CD4-positive, alpha-beta T cell (primary cell): ENCODE measurements around the gene FCGR1A. TPM values are rescaled to one million over a fixed set of nuclear protein-coding genes. Genes with fewer than 3 reads are reported as not detected.
A peak's percentile ranks its signal among the peaks of the same experiment; 100 is the strongest.
"Not testable (repeated sequence)": the region's sequence is repeated elsewhere in the genome, so short reads cannot be mapped to it uniquely, and the experiment has no call there.

Source experiments
- ATAC-seq: fragments of 200-7000 bp; cut with Tn5 transposase; one replicate; pipeline ENCODE4 v1.10.0; 2022; ENCODE audit warnings: mild to moderate bottlenecking; ENCODE audit not compliant: poor library complexity
- CTCF ChIA-PET: fragments of 350-600 bp; sonication (Branson Sonifier 250); formaldehyde crosslinking; loops from one replicate; lab custom pipeline; 2021; ENCODE audit warnings: antibody characterized with exemption, inconsistent platforms; lab: Charles Lee
- POLR2A ChIA-PET: fragments of 350-600 bp; sonication (Branson Sonifier 250); formaldehyde crosslinking; loops from one replicate; lab custom pipeline; 2021; ENCODE audit warnings: antibody characterized with exemption, inconsistent platforms; lab: Charles Lee
- DNase-seq, 14 experiments: peaks; one replicate each; pipeline ENCODE4 v3.0.0-alpha.2; 2013 to 2020; ENCODE audit warnings: mixed read lengths in 2 of 14
- H3K27ac ChIP-seq, 2 donors: one replicate each; pipeline versions ENCODE4 v1.5.1 to v1.7.0; 2013; ENCODE audit warnings: low read length in 2 of 2, low read depth in 1 of 2, mild to moderate bottlenecking in 1 of 2
- H3K27me3 ChIP-seq, 2 experiments: 1 replicate in 1 of 2; 2 replicates in 1 of 2; pipeline versions ENCODE4 v1.6.1 to v1.7.0; 2013; ENCODE audit warnings: low read length in 2 of 2, control low read depth in 1 of 2, mild to moderate bottlenecking in 1 of 2, moderate library complexity in 1 of 2; ENCODE audit not compliant: insufficient read depth in 2 of 2, control insufficient read depth in 1 of 2
- H3K36me3 ChIP-seq: one replicate; pipeline ENCODE4 v1.6.1; 2013; ENCODE audit warnings: low read length, control low read depth; ENCODE audit not compliant: insufficient read depth
- H3K4me1 ChIP-seq: one replicate; pipeline ENCODE4 v1.6.1; 2013; ENCODE audit warnings: low read length, control low read depth; ENCODE audit not compliant: insufficient read depth
- H3K4me3 ChIP-seq: one replicate; pipeline ENCODE4 v1.5.1; 2013; ENCODE audit warnings: mild to moderate bottlenecking, low read length, moderate library complexity
- H3K9me3 ChIP-seq, 2 experiments: 1 replicate in 1 of 2; 2 replicates in 1 of 2; pipeline versions ENCODE4 v1.6.1 to v1.7.0; 2013; ENCODE audit warnings: low read length in 2 of 2, mild to moderate bottlenecking in 2 of 2, control low read depth in 1 of 2, moderate library complexity in 1 of 2; ENCODE audit not compliant: control insufficient read depth in 1 of 2, insufficient read depth in 1 of 2
- H3K27ac Mint-ChIP-seq: one replicate; pipeline ENCODE4 v1.8.0; 2020; ENCODE audit warnings: mixed read lengths
- H3K27me3 Mint-ChIP-seq: one replicate; pipeline ENCODE4 v1.8.0; 2021; ENCODE audit warnings: mixed read lengths
- H3K36me3 Mint-ChIP-seq: one replicate; pipeline ENCODE4 v1.8.0; 2021; ENCODE audit warnings: low read depth, mixed read lengths
- H3K4me1 Mint-ChIP-seq: one replicate; pipeline ENCODE4 v1.8.0; 2021; ENCODE audit warnings: low read depth, mixed read lengths
- H3K4me3 Mint-ChIP-seq: one replicate; pipeline ENCODE4 v1.8.0; 2020; ENCODE audit warnings: mild to moderate bottlenecking, mixed read lengths
- H3K9me3 Mint-ChIP-seq: one replicate; pipeline ENCODE4 v1.8.0; 2020; ENCODE audit warnings: mixed read lengths
- intact Hi-C, 2 experiments: fragments of 100-400 bp; cut with DNase I in 1 of 2; cut with micrococcal nuclease in 1 of 2; formaldehyde crosslinking; loops; one replicate each; pipeline versions ENCODE4 v1.15.1 to v1.9.0; 2023 to 2025; cut with DNase I, micrococcal nuclease
- total RNA-seq, 174 experiments: library from RNA in 2 of 174; stranded (reverse) in 2 of 174; gene quantifications; one replicate each; pipeline ENCODE4 v1.2.3 and lab custom pipeline; 2021 to 2026

Gene FCGR1A
- total RNA-seq, 2 experiments from 2014 or later = 0.17 TPM; not detected in 1

- H3K4me3 ChIP-seq, DNase-seq, intact Hi-C loops, H3K9me3 ChIP-seq, H3K36me3 ChIP-seq, H3K4me1 ChIP-seq, ATAC-seq, CTCF ChIA-PET, H3K9me3 Mint-ChIP-seq, H3K27ac ChIP-seq, H3K27me3 Mint-ChIP-seq, H3K27me3 ChIP-seq, H3K4me3 Mint-ChIP-seq, H3K27ac Mint-ChIP-seq, H3K4me1 Mint-ChIP-seq, POLR2A ChIA-PET, H3K36me3 Mint-ChIP-seq: not testable (repeated sequence)
Observed at GRCh38 chr1:149775510-149776147, 6.9 kb upstream of the FCGR1A start.

DNA sequence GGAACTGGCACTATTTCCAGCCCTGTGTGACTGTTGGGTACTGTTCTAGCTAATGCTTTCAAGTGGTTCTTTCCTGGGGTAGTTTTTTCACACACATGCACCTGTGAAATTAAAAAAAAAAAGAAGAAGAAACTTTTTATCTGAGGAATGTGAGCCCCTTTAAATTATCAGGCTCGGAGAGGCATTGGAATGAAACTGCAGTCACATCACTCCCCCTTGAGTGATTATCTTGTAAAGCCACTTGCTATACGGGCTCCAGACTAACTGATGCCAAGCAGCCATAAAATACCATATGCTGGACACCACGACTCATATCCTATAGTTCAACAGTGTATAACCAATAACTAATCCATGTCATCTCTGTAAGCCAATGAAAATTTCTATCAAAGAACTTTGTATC, 5.4 kb upstream of the FCGR1A start:
- POLR2A ChIA-PET, H3K9me3 Mint-ChIP-seq, H3K36me3 ChIP-seq, intact Hi-C loops, H3K27me3 Mint-ChIP-seq, H3K4me1 ChIP-seq, DNase-seq, H3K4me3 ChIP-seq, ATAC-seq, H3K9me3 ChIP-seq, H3K27me3 ChIP-seq, H3K4me3 Mint-ChIP-seq, H3K36me3 Mint-ChIP-seq, H3K27ac ChIP-seq, H3K4me1 Mint-ChIP-seq, H3K27ac Mint-ChIP-seq, CTCF ChIA-PET: not testable (repeated sequence)

- POLR2A ChIA-PET, H3K4me3 Mint-ChIP-seq, H3K27me3 ChIP-seq, DNase-seq, H3K36me3 ChIP-seq, H3K4me3 ChIP-seq, H3K9me3 Mint-ChIP-seq, H3K27me3 Mint-ChIP-seq, intact Hi-C loops, H3K9me3 ChIP-seq, H3K27ac Mint-ChIP-seq, H3K27ac ChIP-seq, H3K4me1 ChIP-seq, H3K36me3 Mint-ChIP-seq, CTCF ChIA-PET, ATAC-seq, H3K4me1 Mint-ChIP-seq: not testable (repeated sequence)
Observed at GRCh38 chr1:149778313-149778712, 4.2 kb upstream of the FCGR1A start.

DNA sequence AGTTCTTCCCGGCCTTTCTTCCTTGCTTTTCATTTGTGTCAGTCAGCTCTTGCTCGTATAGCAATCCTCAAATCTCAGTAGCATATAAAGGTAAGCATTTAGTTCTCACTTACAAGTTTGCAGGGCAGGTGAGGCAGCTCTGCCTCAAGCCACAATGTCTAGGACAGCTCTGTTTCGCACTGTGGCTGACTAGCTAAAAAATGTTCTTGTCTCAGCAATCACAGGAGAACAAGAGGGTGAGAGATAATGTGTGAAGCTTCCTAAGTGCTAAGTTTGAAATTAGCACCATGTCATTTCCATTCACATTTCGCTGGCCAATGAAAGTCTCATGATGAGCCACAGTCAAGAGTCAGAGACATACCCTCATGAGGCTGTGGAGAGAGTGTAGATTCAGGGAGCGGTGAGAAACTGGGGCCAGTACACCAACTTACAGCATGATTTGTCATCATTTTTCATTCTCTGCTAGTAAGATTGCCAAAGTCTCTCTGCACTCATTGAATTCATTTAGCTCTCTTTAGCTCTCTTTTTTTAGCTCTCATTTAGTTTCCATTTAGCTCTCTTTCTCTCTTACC, 995 bp upstream of the FCGR1A start:
- CTCF ChIA-PET, H3K27ac ChIP-seq, H3K4me3 ChIP-seq, H3K27me3 ChIP-seq, H3K36me3 Mint-ChIP-seq, intact Hi-C loops, H3K4me1 ChIP-seq, H3K9me3 ChIP-seq, H3K27me3 Mint-ChIP-seq, H3K27ac Mint-ChIP-seq, H3K4me3 Mint-ChIP-seq, ATAC-seq, H3K36me3 ChIP-seq, POLR2A ChIA-PET, H3K4me1 Mint-ChIP-seq, H3K9me3 Mint-ChIP-seq: not testable (repeated sequence)
- DNase-seq = peak in 2 of 14 experiments; percentile 2 to 3

- H3K36me3 Mint-ChIP-seq, POLR2A ChIA-PET, H3K4me1 Mint-ChIP-seq: not testable (repeated sequence)
Observed at GRCh38 chr1:149783289-149783688, 795 bp downstream of the FCGR1A start.

DNA sequence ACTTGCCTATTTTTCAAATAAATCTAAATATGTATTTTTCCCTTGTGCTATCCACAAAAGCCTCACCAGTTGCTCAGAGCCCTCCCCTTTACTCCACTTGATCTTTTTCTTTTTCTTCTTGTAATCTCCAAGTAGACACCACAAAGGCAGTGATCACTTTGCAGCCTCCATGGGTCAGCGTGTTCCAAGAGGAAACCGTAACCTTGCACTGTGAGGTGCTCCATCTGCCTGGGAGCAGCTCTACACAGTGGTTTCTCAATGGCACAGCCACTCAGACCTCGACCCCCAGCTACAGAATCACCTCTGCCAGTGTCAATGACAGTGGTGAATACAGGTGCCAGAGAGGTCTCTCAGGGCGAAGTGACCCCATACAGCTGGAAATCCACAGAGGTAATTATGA, 1.4 kb downstream of the FCGR1A start:
- POLR2A ChIA-PET, DNase-seq, H3K27me3 Mint-ChIP-seq, H3K27me3 ChIP-seq, intact Hi-C loops, H3K4me1 ChIP-seq, H3K4me3 ChIP-seq, ATAC-seq, CTCF ChIA-PET, H3K36me3 Mint-ChIP-seq, H3K36me3 ChIP-seq, H3K9me3 ChIP-seq, H3K27ac Mint-ChIP-seq, H3K27ac ChIP-seq, H3K4me1 Mint-ChIP-seq, H3K9me3 Mint-ChIP-seq, H3K4me3 Mint-ChIP-seq: not testable (repeated sequence)

More at GRCh38 chr1:149783289-149783688, 795 bp downstream of the FCGR1A start:
- H3K9me3 ChIP-seq, H3K4me3 ChIP-seq, ATAC-seq, H3K27me3 ChIP-seq, CTCF ChIA-PET, H3K4me1 ChIP-seq, H3K27me3 Mint-ChIP-seq, DNase-seq, H3K27ac ChIP-seq, H3K27ac Mint-ChIP-seq, H3K9me3 Mint-ChIP-seq, H3K4me3 Mint-ChIP-seq, intact Hi-C loops, H3K36me3 ChIP-seq: not testable (repeated sequence)

- H3K27ac Mint-ChIP-seq, POLR2A ChIA-PET, intact Hi-C loops, H3K4me1 ChIP-seq, CTCF ChIA-PET, H3K9me3 ChIP-seq, H3K27ac ChIP-seq, H3K4me3 ChIP-seq, H3K36me3 Mint-ChIP-seq, H3K4me1 Mint-ChIP-seq, DNase-seq, H3K4me3 Mint-ChIP-seq, H3K36me3 ChIP-seq, H3K27me3 ChIP-seq, ATAC-seq, H3K27me3 Mint-ChIP-seq, H3K9me3 Mint-ChIP-seq: not testable (repeated sequence)
Observed at GRCh38 chr1:149787688-149788451, 5.4 kb downstream of the FCGR1A start.
